Hepatocyte (in vitro differentiated cells): Measurements from ENCODE around the gene CEP131. TPM values are rescaled to one million over a fixed set of nuclear protein-coding genes. Genes with fewer than 3 reads are reported as not detected.

Experiments
- DNase-seq: peaks from one replicate; pipeline ENCODE4 v3.0.0-alpha.2; 2016; ENCODE audit warnings: low spot score
- H2AFZ ChIP-seq: fragments of 200-600 bp; sonication (generic); 2 replicates; pipeline ENCODE4 v1.6.0; 2016; ENCODE audit warnings: antibody characterized with exemption, mild to moderate bottlenecking
- H3K27ac ChIP-seq: fragments of 200-600 bp; sonication (generic); 2 replicates; pipeline ENCODE4 v1.5.1; 2016; ENCODE audit warnings: mild to moderate bottlenecking
- H3K27me3 ChIP-seq: fragments of 200-600 bp; sonication (generic); 2 replicates; pipeline ENCODE4 v1.6.1; 2016
- H3K36me3 ChIP-seq: fragments of 200-600 bp; sonication (generic); replicated peaks from 2 replicates; pipeline ENCODE4 v1.5.1; 2016; ENCODE audit warnings: low read depth; ENCODE audit not compliant: insufficient read depth
- H3K4me1 ChIP-seq: fragments of 200-600 bp; sonication (generic); 2 replicates; pipeline ENCODE4 v1.5.1; 2016; ENCODE audit warnings: mild to moderate bottlenecking, moderate library complexity; ENCODE audit not compliant: insufficient read depth
- H3K4me2 ChIP-seq: fragments of 200-600 bp; sonication (generic); 2 replicates; pipeline ENCODE4 v1.6.0; 2016
- H3K4me3 ChIP-seq: fragments of 200-600 bp; sonication (generic); 2 replicates; pipeline ENCODE4 v1.5.1; 2016; ENCODE audit warnings: mild to moderate bottlenecking
- H3K79me2 ChIP-seq: fragments of 200-600 bp; sonication (generic); 2 replicates; pipeline ENCODE4 v1.6.0; 2017; ENCODE audit warnings: mild to moderate bottlenecking
- H3K9me2 ChIP-seq: fragments of 200-600 bp; sonication (generic); replicated peaks from 2 replicates; pipeline ENCODE4 v1.6.0; 2017; ENCODE audit warnings: mild to moderate bottlenecking; ENCODE audit not compliant: insufficient read depth
- H3K9me3 ChIP-seq: fragments of 200-600 bp; sonication (generic); 2 replicates; pipeline ENCODE4 v1.5.1; 2016; ENCODE audit warnings: low read depth, mild to moderate bottlenecking
- H4K20me1 ChIP-seq: fragments of 200-600 bp; sonication (generic); 2 replicates; pipeline ENCODE4 v1.6.0; 2016; ENCODE audit warnings: mild to moderate bottlenecking; ENCODE audit not compliant: insufficient read depth, poor library complexity, severe bottlenecking
- CTCF ChIP-seq: fragments of 200-600 bp; sonication (generic); IDR thresholded peaks from 2 replicates; pipeline ENCODE4 v1.5.1; 2016; ENCODE audit warnings: antibody characterized with exemption, mild to moderate bottlenecking; ENCODE audit not compliant: poor library complexity
- EZH2 ChIP-seq: fragments of 200-600 bp; sonication (generic); IDR thresholded peaks from 2 replicates; pipeline ENCODE4 v1.6.1; 2016; ENCODE audit warnings: antibody characterized with exemption, mild to moderate bottlenecking, borderline replicate concordance
- EZH2phosphoT487 ChIP-seq: fragments of 200-600 bp; sonication (generic); IDR thresholded peaks from one replicate; pipeline ENCODE4 v1.6.1; 2018; ENCODE audit warnings: antibody characterized with exemption, mild to moderate bottlenecking, low read depth, moderate library complexity; ENCODE audit not compliant: unreplicated experiment, severe bottlenecking
- WGBS: methylation state at CpG from one replicate; pipeline ENCODE4 v1.1.6; 2016; ENCODE audit warnings: low lambda C conversion rate; ENCODE audit errors: missing lambda C conversion rate; 5-methylcytosine and 5-hydroxymethylcytosine counted together
- polyA plus RNA-seq: library from polyadenylated mRNA; unstranded; fragments of >200 nt; fragmentation: Nextera tagmentation; extraction: Ambion mirVana; gene quantifications from 2 replicates; pipeline ENCODE4 v1.2.1, GENCODE V29; 2016
- total RNA-seq: library from RNA; depleted of rRNA; stranded (reverse); fragments of >200 nt; gene quantifications from 2 replicates; pipeline ENCODE4 v1.2.3, GENCODE V29; 2014

The CEP131 gene
- total and polyA plus RNA-seq, 2 experiments from 2014 or later: 7.3 to 10.1 TPM

GRCh38 chr17:81217491-81217890 is 5.3 kb downstream of the CEP131 start:
- Histone ChIP-seq H3K27me3 (no peaks in the 10 kb centered on the region), H3K27ac (no peak overlapping the region), H3K4me1 (no peaks in the 10 kb centered on the region), H3K9me3 (no peaks in the 10 kb centered on the region), H3K9me2 (no peaks in the 10 kb centered on the region), H4K20me1 (no peaks in the 10 kb centered on the region), H2AFZ (no peak overlapping the region), H3K79me2 (peaks cover 7% of the 10 kb centered on the region), H3K4me2 (no peak overlapping the region), H3K4me3 (no peak overlapping the region), H3K36me3 (no peaks in the 10 kb centered on the region)
- no peak for DNase-seq
- TF ChIP-seq CTCF (no peak), EZH2 (no peak), EZH2phosphoT487 (no peak)
- 91% methylated on average over 17 of the region's 18 CpGs for WGBS

GRCh38 chr17:81213978-81214377 is 8.8 kb downstream of the CEP131 start:
- Histone ChIP-seq H2AFZ (no peak overlapping the region), H3K4me3 (no peak overlapping the region), H3K9me2 (no peaks in the 10 kb centered on the region), H3K27me3 (no peaks in the 10 kb centered on the region), H3K4me2 (no peak overlapping the region), H4K20me1 (no peaks in the 10 kb centered on the region), H3K79me2 (no peaks in the 10 kb centered on the region), H3K9me3 (no peaks in the 10 kb centered on the region), H3K4me1 (no peaks in the 10 kb centered on the region), H3K27ac (no peak overlapping the region), H3K36me3 (no peaks in the 10 kb centered on the region)
- TF ChIP-seq EZH2phosphoT487: no peak
- no peak for TF ChIP-seq CTCF
- TF ChIP-seq EZH2: no peak
- 98% methylated on average over 8 of the region's 8 CpGs for WGBS
- no peak for DNase-seq

GRCh38 chr17:81212365-81212764 is 10.4 kb downstream of the CEP131 start:
- no peak overlapping the region for H2AFZ ChIP-seq
- WGBS: 88% methylated on average over 9 of the region's 9 CpGs

More at GRCh38 chr17:81212365-81212764, 10.4 kb downstream of the CEP131 start:
- DNase-seq: no peak
- Histone ChIP-seq H3K36me3 (no peaks in the 10 kb centered on the region), H3K4me1 (no peaks in the 10 kb centered on the region), H3K79me2 (no peaks in the 10 kb centered on the region), H4K20me1 (no peaks in the 10 kb centered on the region), H3K27me3 (no peaks in the 10 kb centered on the region), H3K9me2 (no peaks in the 10 kb centered on the region), H3K27ac (no peak overlapping the region), H3K4me3 (no peak overlapping the region), H3K4me2 (no peak overlapping the region), H3K9me3 (no peaks in the 10 kb centered on the region)
- no peak for TF ChIP-seq EZH2
- no peak for TF ChIP-seq EZH2phosphoT487
- TF ChIP-seq CTCF: no peak
